PC-9 (cell line): Measurements from ENCODE around the gene CD99L2. TPM values are rescaled to one million over a fixed set of nuclear protein-coding genes. Genes with fewer than 3 reads are reported as not detected.

Experiments
- BruUV-seq: library from RNA; stranded (reverse); fragments of 400-500 nt; replicated peaks from 2 replicates; lab custom pipeline; 2021; lab: Mats Ljungman, UMichigan
- CTCF ChIA-PET: fragments of 300-600 bp; sonication (Branson Sonifier 250); formaldehyde crosslinking; loops from one replicate; lab custom pipeline; 2022; ENCODE audit warnings: antibody characterized with exemption; lab: Charles Lee
- POLR2A ChIA-PET: fragments of 300-600 bp; sonication (Branson Sonifier 250); formaldehyde crosslinking; loops from one replicate; lab custom pipeline; 2022; ENCODE audit warnings: antibody characterized with exemption; ENCODE audit not compliant: unreplicated experiment; lab: Charles Lee
- DNase-seq, 2 experiments: peaks; one replicate each; pipeline versions ENCODE4 v3.0.0 to v3.0.0-alpha.2; 2015 to 2022; ENCODE audit warnings: mixed read lengths in 1 of 2
- H2AFZ ChIP-seq: fragments of 200-600 bp; sonication (generic); 2 replicates; pipeline ENCODE4 v1.8.1; 2017; ENCODE audit warnings: antibody characterized with exemption
- H3F3A ChIP-seq: fragments of 200-600 bp; sonication (generic); 2 replicates; pipeline ENCODE4 v1.8.1; 2017; ENCODE audit warnings: antibody characterized with exemption, mild to moderate bottlenecking, low read depth; ENCODE audit not compliant: insufficient read depth
- H3K27ac ChIP-seq: fragments of 200-600 bp; sonication (generic); 2 replicates; pipeline ENCODE4 v1.6.1; 2016; ENCODE audit warnings: mixed run types
- H3K27me3 ChIP-seq: fragments of 200-600 bp; sonication (generic); 2 replicates; pipeline ENCODE4 v1.6.1; 2016; ENCODE audit warnings: low read depth, mixed run types; ENCODE audit not compliant: insufficient read depth
- H3K36me3 ChIP-seq: fragments of 200-600 bp; sonication (generic); 2 replicates; pipeline ENCODE4 v1.6.1; 2016; ENCODE audit warnings: low read depth, mixed run types
- H3K4me1 ChIP-seq: fragments of 200-600 bp; sonication (generic); replicated peaks from 2 replicates; pipeline ENCODE4 v1.6.1; 2016; ENCODE audit warnings: mixed run types; ENCODE audit not compliant: insufficient read depth
- H3K4me2 ChIP-seq: fragments of 200-600 bp; sonication (generic); 2 replicates; pipeline ENCODE4 v1.6.1; 2017; ENCODE audit warnings: mixed run types
- H3K4me3 ChIP-seq: fragments of 200-600 bp; sonication (generic); 2 replicates; pipeline ENCODE4 v1.6.1; 2016; ENCODE audit warnings: mixed run types
- H3K79me2 ChIP-seq: fragments of 200-600 bp; sonication (generic); 2 replicates; pipeline ENCODE4 v1.6.1; 2017; ENCODE audit warnings: low read depth, mixed run types
- H3K9me2 ChIP-seq: fragments of 200-600 bp; sonication (generic); 2 replicates; pipeline ENCODE4 v1.8.1; 2017; ENCODE audit warnings: mild to moderate bottlenecking; ENCODE audit not compliant: insufficient read depth
- H3K9me3 ChIP-seq: fragments of 200-600 bp; sonication (generic); 2 replicates; pipeline ENCODE4 v1.8.1; 2016; ENCODE audit warnings: low read depth; ENCODE audit not compliant: insufficient read depth
- H4K20me1 ChIP-seq: fragments of 200-600 bp; sonication (generic); 2 replicates; pipeline ENCODE4 v1.8.1; 2017; ENCODE audit not compliant: insufficient read depth
- CTCF ChIP-seq: fragments of 200-600 bp; sonication (generic); conservative IDR thresholded peaks from 2 replicates; pipeline ENCODE4 v1.6.1; 2017; ENCODE audit warnings: mixed run types, antibody characterized with exemption, mild to moderate bottlenecking, moderate library complexity
- EZH2 ChIP-seq: fragments of 200-600 bp; sonication (generic); IDR thresholded peaks from 2 replicates; pipeline ENCODE4 v1.8.0; 2017; ENCODE audit warnings: antibody characterized with exemption, low read depth
- intact Hi-C: fragments of 100-400 bp; cut with micrococcal nuclease; formaldehyde crosslinking; loops from one replicate; pipeline ENCODE4 v1.10.0; 2022; ENCODE audit not compliant: unreplicated experiment
- total RNA-seq: library from RNA; stranded (reverse); gene quantifications from 2 replicates; pipeline ENCODE4 v1.2.3, GENCODE V29; 2021

CD99L2 gene
- total RNA-seq, 1 experiment from 2014 or later: 22.5 TPM

- H3K27ac ChIP-seq: no peak overlapping the region
- POLR2A ChIA-PET: no interaction called here
- H3K79me2 ChIP-seq: no peaks in the 10 kb centered on the region
- no peak for DNase-seq
- H2AFZ ChIP-seq: no peak overlapping the region
- H3F3A ChIP-seq: peaks cover 4% of the 10 kb centered on the region; the same call in 1 of the 2 replicates
- TF ChIP-seq EZH2 (no peak), CTCF (no peak)
- H3K4me3 ChIP-seq: no peak overlapping the region
- no peaks in the 10 kb centered on the region for H3K36me3 ChIP-seq
- BruUV-seq: no TSS peak
- H3K27me3 ChIP-seq: no peaks in the 10 kb centered on the region
- H4K20me1 ChIP-seq: no peaks in the 10 kb centered on the region
- no peaks in the 10 kb centered on the region for H3K9me3 ChIP-seq
- H3K9me2 ChIP-seq: no peaks in the 10 kb centered on the region
- no peaks in the 10 kb centered on the region for H3K4me1 ChIP-seq
- intact Hi-C loops: no loop called here
- CTCF ChIA-PET: no interaction called here
- H3K4me2 ChIP-seq: no peak overlapping the region
Observed at GRCh38 chrX:150763303-150763797, 135.1 kb downstream of the CD99L2 start.

DNA sequence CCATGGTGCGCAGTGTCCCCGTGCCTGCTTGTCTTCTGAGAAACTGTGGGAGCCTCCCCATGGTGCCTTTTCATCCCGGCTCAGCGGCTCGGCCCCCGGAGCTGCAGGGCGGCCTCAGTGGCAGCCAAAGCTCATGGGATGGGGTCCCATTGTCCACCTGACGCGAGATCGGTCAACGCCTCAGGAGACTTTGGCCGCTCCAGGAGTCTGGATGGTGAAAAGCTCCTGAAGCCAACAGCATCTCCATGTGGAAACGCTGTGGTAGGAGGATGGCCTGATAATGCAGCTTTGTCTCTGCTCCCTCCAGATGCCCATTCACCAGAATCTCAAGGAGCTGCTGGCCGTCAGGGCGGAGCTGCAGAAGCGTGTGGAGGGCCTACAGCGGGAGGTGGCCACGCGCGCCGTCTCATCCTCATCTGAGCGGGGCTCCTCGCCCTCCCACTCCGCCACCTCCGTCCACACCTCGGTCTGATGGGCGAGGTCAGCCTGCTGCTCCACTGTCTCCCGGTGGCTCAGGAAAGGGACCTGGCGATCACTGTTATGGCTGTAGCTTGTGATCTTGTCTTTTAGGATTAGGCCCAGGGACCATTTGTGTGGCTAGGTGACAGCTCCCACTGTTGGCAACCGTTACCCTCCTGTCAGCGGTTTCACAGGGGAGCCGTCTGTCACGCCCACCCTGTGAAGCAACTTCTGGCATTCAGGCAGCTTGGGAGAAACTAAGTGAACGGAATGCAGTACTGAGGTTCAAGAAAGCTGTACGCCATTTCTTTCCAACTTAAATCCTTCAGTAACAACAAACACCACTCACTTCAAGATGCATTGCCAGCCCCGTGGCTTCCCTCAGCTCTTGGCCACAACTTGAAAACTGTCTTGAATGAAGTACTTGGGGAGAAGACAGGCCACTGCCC lies 136.0 kb downstream of the CD99L2 start:
- H3K4me3 ChIP-seq: no peak overlapping the region
- peaks cover 4% of the 10 kb centered on the region; the same call in 1 of the 2 replicates for H3F3A ChIP-seq
- no TSS peak for BruUV-seq
- H3K79me2 ChIP-seq: no peaks in the 10 kb centered on the region
- no peaks in the 10 kb centered on the region for H4K20me1 ChIP-seq
- TF ChIP-seq EZH2 (no peak), CTCF (no peak)
- no peaks in the 10 kb centered on the region for H3K9me2 ChIP-seq
- no peaks in the 10 kb centered on the region for H3K36me3 ChIP-seq
- CTCF ChIA-PET: no interaction called here
- no peaks in the 10 kb centered on the region for H3K4me1 ChIP-seq
- no peaks in the 10 kb centered on the region for H3K27me3 ChIP-seq
- H3K4me2 ChIP-seq: no peak overlapping the region
- H3K9me3 ChIP-seq: no peaks in the 10 kb centered on the region
- no peak for DNase-seq
- POLR2A ChIA-PET: no interaction called here
- H3K27ac ChIP-seq: no peak overlapping the region
- no peak overlapping the region for H2AFZ ChIP-seq
- intact Hi-C loops: no loop called here

DNA sequence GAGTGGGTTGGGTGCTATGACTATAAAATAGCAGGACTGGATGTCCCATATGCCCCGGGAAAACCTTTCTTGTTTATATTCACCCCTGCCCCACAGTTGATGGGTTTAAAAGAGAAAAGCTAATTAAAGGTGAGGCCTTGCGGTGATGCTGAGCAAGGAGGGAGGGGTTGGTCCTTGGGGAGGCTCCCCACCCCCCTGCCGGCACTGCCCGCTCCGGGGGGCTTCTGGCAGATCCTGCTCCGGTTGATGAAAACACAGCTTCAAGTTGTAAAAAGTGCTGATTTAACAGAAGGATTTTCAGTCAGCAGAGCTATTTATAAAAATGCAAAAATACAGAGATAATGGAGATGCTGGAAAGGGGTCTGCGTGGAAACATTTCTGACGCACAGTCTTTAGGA lies 136.7 kb downstream of the CD99L2 start:
- Histone ChIP-seq H3K9me3 (no peaks in the 10 kb centered on the region), H3K79me2 (no peaks in the 10 kb centered on the region), H3K36me3 (no peaks in the 10 kb centered on the region), H2AFZ (no peak overlapping the region), H3K4me1 (no peaks in the 10 kb centered on the region), H3K4me3 (no peak overlapping the region), H3K4me2 (no peak overlapping the region), H3K27ac (no peak overlapping the region), H3F3A (no peaks in the 10 kb centered on the region), H4K20me1 (no peaks in the 10 kb centered on the region), H3K9me2 (no peaks in the 10 kb centered on the region), H3K27me3 (no peaks in the 10 kb centered on the region)
- intact Hi-C loops: no loop called here
- POLR2A ChIA-PET: no interaction called here
- CTCF ChIA-PET: no interaction called here
- DNase-seq: no peak
- TF ChIP-seq EZH2 (no peak), CTCF (no peak)
- no TSS peak for BruUV-seq
